Measurements from ENCODE around the gene IQCH. TPM values are rescaled to one million over a fixed set of nuclear protein-coding genes. Genes with fewer than 3 reads are reported as not detected.
A peak's percentile ranks its signal among the peaks of the same experiment; 100 is the strongest.

The IQCH gene
- total and polyA plus RNA-seq, 2 of the 4 experiments (the other 2 are of a cell fraction), result 0.60 to 2.5 TPM

GRCh38 chr15:67415181-67415580 lies 160.6 kb downstream of the IQCH start:
- Histone ChIP-seq H4K91ac (ENCODE audit: insufficient read depth, low read depth, low read length) (no peak overlapping the region), H3K27me3 (ENCODE audit: control insufficient read depth, insufficient read depth, low read length) (no peaks in the 10 kb centered on the region; the same call in 1 of the 2 replicates), H3K27ac (ENCODE audit: insufficient read depth, low read length) (no peak overlapping the region), H3K4me2 (ENCODE audit: low read depth, low read length) (no peak overlapping the region), H2BK15ac (ENCODE audit: low read depth, low read length) (no peak overlapping the region), H2AK5ac (ENCODE audit: low read depth, low read length) (peak overlapping the region; percentile 18; the same call in 1 of the 2 replicates), H3K9me3 (ENCODE audit: control insufficient read depth, insufficient read depth, low read length) (no peaks in the 10 kb centered on the region), H3K9me1 (ENCODE audit: insufficient read depth, low read length) (peaks cover 14% of the 10 kb centered on the region), H4K8ac (ENCODE audit: low read depth in 2 of 2, low read length in 2 of 2) (no peak overlapping the region), H2BK20ac (ENCODE audit: low read depth, low read length) (no peak overlapping the region), H2AK9ac (replicated peaks; ENCODE audit: low read depth, low read length, poor library complexity) (no peak overlapping the region), H3K36me3 (ENCODE audit: control insufficient read depth, insufficient read depth, low read length) (no peaks in the 10 kb centered on the region), H3K4me1 (ENCODE audit: control insufficient read depth, insufficient read depth, low read length) (peaks cover 7% of the 10 kb centered on the region), H3K4ac (ENCODE audit: low read depth, low read length) (no peak overlapping the region), H2BK120ac (ENCODE audit: low read depth, low read length) (no peak overlapping the region), H2BK5ac (ENCODE audit: low read depth, low read length, poor library complexity, severe bottlenecking) (no peak overlapping the region), H3K9ac (ENCODE audit: low read depth, low read length) (no peak overlapping the region), H3K23ac (ENCODE audit: low read depth, low read length) (no peak overlapping the region), H3K18ac (ENCODE audit: low read depth, low read length) (no peak overlapping the region), H2AFZ (replicated peaks; ENCODE audit: low read length, poor library complexity) (no peak overlapping the region), H3K79me1 (ENCODE audit: low read depth in 1 of 2, low read length in 2 of 2) (no peaks in the 10 kb centered on the region), H4K5ac (ENCODE audit: low read depth, low read length) (no peak overlapping the region), H3K4me3 (ENCODE audit: insufficient read depth, low read depth, low read length) (no peak overlapping the region), H3K14ac (replicated peaks; ENCODE audit: low read depth, low read length) (no peak overlapping the region), H3K56ac (ENCODE audit: extremely low read depth, insufficient read depth, low read length) (no peak overlapping the region), H4K20me1 (ENCODE audit: insufficient read depth, low read length) (no peaks in the 10 kb centered on the region)
- CTCF ChIA-PET, result no interaction called here
- ATAC-seq (ENCODE audit: low read depth), result no peak
- intact Hi-C loops (cut with micrococcal nuclease) (no loop called here), dilution Hi-C loops (cut with HindIII; ENCODE audit: low sequenced_read_pairs, unreplicated experiment) (no loop called here), in situ Hi-C loops (cut with MboI; ENCODE audit: low sequenced_read_pairs) (no loop called here)
- no peak for DNase-seq
- TF ChIP-seq MAZ (IDR thresholded peaks at IDR 0.05; ENCODE audit: borderline replicate concordance, low read depth, low read length), result no peak
- no peak for TF ChIP-seq CTCF (conservative IDR thresholded peaks at IDR 0.05; ENCODE audit: low read depth, low read length)
- no peak for TF ChIP-seq POLR2A (IDR thresholded peaks at IDR 0.05; ENCODE audit: low read depth, low read length)
- TF ChIP-seq CHD1 (IDR thresholded peaks at IDR 0.05; ENCODE audit: low read depth, low read length), result no peak
- no peak for TF ChIP-seq SMC3 (IDR thresholded peaks at IDR 0.05; ENCODE audit: low read depth, low read length)
- TF ChIP-seq CEBPB (IDR thresholded peaks at IDR 0.05; ENCODE audit: low read depth, low read length), result no peak
- no peak for TF ChIP-seq RFX5 (IDR thresholded peaks at IDR 0.05; ENCODE audit: low read depth, low read length)
- no peak for TF ChIP-seq ELK1 (IDR thresholded peaks at IDR 0.05; ENCODE audit: borderline replicate concordance, low read depth, low read length)
- TF ChIP-seq BHLHE40 (IDR thresholded peaks at IDR 0.05; ENCODE audit: low read depth, low read length), result no peak
- no peak for TF ChIP-seq MXI1 (IDR thresholded peaks at IDR 0.05; ENCODE audit: borderline replicate concordance, low read depth, low read length)
- TF ChIP-seq USF2 (IDR thresholded peaks at IDR 0.05; ENCODE audit: low read depth, low read length), result no peak
- no peak for TF ChIP-seq FOS (IDR thresholded peaks at IDR 0.05; ENCODE audit: low read depth, low read length)
- POLR2A ChIA-PET (ENCODE audit: unreplicated experiment), result no interaction called here
- BruUV-seq (replicated peaks), result no TSS peak
- WGBS, 2 experiments (ENCODE audit: extremely low coverage in 2 of 2, insufficient read length in 1 of 2), result 80% methylated on average over 1 of the region's 7 CpGs; no CpG with 5 or more reads in 1 of the 2 experiments
